GM12872 (cell line): ENCODE data around the gene RWDD1.

ENCODE experiments used
- TF ChIP-seq, protein P1 (sequence below): IDR thresholded peaks from 3 replicates; pipeline ENCODE4 v1.5.1; 2011; ENCODE audit warnings: low read depth, mild to moderate bottlenecking, low read length, moderate library complexity; ENCODE audit not compliant: insufficient read depth

The RWDD1 gene

DNA sequence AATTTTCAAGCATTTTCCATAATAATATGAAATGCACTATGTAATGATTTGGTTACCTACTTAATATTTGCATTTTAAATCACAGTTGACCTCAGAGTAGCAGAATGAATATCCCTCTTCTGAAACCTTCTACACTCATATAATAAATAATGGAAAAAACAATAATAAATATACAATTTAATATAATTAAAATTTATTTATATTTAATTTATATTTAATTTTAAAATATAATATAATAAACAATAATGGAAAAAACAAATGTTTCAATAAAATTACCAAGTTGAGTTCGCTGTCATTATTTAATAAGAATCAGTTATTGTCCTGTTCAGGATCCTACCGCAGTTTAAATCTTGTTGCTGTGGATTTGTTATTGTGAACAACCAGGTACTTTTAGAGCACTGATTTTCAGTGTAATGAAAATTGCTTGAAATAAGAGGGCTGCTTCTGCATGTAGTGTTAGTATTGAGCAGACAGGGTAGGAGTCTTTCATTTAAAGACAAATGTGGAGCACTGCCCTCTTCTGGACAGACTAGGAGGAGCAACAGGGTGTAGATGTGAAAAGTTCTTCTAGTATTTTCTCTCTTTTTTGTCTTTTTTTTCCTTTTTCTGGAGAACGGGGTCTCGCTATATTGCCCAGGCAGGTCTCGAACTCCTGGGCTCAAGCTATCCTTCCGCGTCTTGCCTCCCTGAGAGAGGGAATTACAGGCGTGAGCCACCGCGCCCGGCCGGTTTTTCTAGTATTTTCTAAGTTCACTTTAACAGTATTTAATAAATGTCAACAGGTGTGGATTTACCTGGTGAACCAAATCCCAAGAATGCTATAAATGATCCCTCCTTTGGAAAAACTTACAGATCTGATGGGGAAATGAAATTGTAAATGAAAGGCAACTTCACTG is 39.4 kb upstream of the RWDD1 start:
- TF ChIP-seq, protein P1, sequence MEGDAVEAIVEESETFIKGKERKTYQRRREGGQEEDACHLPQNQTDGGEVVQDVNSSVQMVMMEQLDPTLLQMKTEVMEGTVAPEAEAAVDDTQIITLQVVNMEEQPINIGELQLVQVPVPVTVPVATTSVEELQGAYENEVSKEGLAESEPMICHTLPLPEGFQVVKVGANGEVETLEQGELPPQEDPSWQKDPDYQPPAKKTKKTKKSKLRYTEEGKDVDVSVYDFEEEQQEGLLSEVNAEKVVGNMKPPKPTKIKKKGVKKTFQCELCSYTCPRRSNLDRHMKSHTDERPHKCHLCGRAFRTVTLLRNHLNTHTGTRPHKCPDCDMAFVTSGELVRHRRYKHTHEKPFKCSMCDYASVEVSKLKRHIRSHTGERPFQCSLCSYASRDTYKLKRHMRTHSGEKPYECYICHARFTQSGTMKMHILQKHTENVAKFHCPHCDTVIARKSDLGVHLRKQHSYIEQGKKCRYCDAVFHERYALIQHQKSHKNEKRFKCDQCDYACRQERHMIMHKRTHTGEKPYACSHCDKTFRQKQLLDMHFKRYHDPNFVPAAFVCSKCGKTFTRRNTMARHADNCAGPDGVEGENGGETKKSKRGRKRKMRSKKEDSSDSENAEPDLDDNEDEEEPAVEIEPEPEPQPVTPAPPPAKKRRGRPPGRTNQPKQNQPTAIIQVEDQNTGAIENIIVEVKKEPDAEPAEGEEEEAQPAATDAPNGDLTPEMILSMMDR: peak; percentile 78

DNA sequence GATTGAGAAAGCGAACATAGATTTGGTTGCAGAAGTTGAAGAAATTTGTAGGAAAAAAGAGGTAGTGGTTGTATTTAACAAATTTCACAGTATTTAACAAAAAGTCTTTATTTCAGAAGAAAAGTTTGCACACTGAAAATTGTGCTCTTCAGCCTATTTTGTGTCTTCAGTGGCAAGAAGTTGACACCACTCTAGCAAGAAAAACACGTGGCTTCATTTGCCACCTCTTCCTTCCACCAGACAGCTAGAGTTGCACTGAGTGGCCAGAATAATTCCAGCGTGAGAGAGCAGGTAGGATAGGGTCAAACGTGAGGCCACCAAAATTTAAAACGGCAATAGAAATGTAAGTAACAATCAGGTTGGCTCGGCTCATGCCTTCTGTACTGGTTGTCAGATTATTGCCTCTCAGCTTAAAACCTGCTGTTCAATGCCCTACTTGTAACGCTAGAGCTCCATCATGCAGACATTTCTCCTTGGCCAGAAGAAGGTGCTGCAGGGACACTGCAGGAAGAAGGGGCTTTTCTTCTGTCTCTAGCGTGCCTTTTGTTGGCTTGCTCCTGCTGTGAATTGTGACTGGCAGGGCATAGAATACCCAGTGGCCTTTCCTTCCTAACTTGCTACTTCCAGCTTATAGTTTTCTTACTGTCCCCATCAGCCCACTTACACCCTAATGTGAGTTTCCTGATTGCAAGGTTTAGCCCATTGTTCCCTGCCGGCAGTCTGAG is 37.9 kb upstream of the RWDD1 start:
- TF ChIP-seq, protein P1: no peak

DNA sequence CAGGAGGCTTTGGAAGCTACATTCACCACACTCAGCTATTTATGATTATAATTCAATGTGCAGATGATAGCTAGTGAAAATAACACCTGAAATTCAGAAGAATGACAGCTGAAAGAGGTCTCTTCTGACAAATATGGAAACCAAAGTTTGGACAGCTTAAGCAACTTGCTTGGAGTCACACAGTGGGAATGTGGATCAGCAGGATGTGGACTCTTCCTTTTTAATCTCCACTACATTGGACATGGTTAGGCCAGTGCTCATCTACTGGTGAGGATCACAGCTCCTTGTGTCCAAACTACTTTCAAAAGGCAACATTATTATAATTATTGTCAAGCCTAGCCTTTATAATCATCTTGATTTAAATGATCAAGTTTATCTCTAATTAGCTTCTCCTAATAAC is 36.2 kb upstream of the RWDD1 start:
- TF ChIP-seq, protein P1: no peak

DNA sequence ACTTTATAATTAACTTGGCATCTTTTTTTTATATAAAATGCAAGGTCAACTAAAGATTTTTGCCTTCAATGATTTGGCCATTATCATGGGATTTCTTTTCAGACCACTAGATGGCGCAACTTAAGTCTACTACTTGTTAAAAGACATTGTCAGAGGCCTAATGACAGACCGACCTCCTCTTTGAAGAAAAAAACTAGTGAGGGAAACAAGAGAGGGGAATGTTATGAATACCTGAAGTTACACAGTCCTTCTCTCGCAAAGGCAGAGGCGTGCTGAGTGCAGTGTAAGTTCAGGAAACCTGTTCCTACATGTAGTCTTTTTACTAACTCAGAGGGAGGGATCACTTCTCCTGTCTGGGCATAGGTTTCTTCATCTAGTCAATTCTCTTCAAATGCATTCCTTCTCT is 35.1 kb upstream of the RWDD1 start:
- TF ChIP-seq, protein P1: peak; percentile 61

GRCh38 chr6:116542426-116542825 is 28.9 kb upstream of the RWDD1 start:
- TF ChIP-seq, protein P1: no peak

DNA sequence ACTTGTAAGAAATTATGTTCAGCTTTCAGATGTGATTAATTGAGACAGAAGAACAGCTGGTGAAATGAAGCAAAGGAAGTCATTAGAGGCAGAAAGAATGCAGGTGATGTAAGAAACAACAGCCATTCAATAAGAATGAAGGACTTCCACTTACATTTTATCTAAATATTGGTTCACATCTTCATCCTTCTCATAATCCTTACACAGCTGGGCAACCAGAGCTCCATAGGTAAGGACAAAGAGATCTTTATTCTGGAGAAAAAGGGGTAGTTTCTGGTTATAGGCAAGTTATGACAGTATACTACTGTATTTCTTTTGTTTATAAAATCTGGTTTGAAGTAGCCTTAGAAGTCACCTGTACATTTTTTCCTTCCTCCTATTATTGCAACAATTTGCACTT is 28.2 kb upstream of the RWDD1 start:
- TF ChIP-seq, protein P1: no peak

GRCh38 chr6:116545651-116546050 is 25.7 kb upstream of the RWDD1 start, which contains the start of gene TRAPPC3L:
Gene TRAPPC3L, minus strand, starts transcription at chr6:116545684. Its CDS starts 170 bp downstream, at chr6:116545514.
- TF ChIP-seq, protein P1: no peak
